Skeletal muscle satellite cell (primary cell): ENCODE data around the gene LTB4R2. TPM values are rescaled to one million over a fixed set of nuclear protein-coding genes. Genes with fewer than 3 reads are reported as not detected.
A peak's percentile ranks its signal among the peaks of the same experiment; 100 is the strongest.

ENCODE experiments used
- H3K27me3 ChIP-seq: 2 replicates; pipeline ENCODE4 v1.7.0; 2013; ENCODE audit warnings: low read length; ENCODE audit not compliant: control insufficient read depth, insufficient read depth
- H3K36me3 ChIP-seq: 2 replicates; pipeline ENCODE4 v1.7.0; 2013; ENCODE audit warnings: mild to moderate bottlenecking, control low read depth, low read length; ENCODE audit not compliant: insufficient read depth
- H3K4me1 ChIP-seq: 2 replicates; pipeline ENCODE4 v1.7.0; 2013; ENCODE audit warnings: low read length; ENCODE audit not compliant: control insufficient read depth, insufficient read depth
- H3K4me2 ChIP-seq: 2 replicates; pipeline ENCODE4 v1.7.0; 2013; ENCODE audit warnings: mild to moderate bottlenecking, low read length
- H3K4me3 ChIP-seq: 2 replicates; pipeline ENCODE4 v1.7.0; 2013; ENCODE audit warnings: low read length
- H3K9ac ChIP-seq: 2 replicates; pipeline ENCODE4 v1.7.0; 2013; ENCODE audit warnings: mild to moderate bottlenecking, low read depth, low read length, moderate library complexity
- H3K9me3 ChIP-seq: replicated peaks from 2 replicates; pipeline ENCODE4 v1.7.0; 2013; ENCODE audit warnings: mild to moderate bottlenecking, control low read depth, low read length
- small RNA-seq: library from RNA; depleted of rRNA; stranded (forward); fragments of <200 nt; gene quantifications from one replicate; pipeline ENCODE3, GENCODE V24; 2012

The LTB4R2 gene

DNA sequence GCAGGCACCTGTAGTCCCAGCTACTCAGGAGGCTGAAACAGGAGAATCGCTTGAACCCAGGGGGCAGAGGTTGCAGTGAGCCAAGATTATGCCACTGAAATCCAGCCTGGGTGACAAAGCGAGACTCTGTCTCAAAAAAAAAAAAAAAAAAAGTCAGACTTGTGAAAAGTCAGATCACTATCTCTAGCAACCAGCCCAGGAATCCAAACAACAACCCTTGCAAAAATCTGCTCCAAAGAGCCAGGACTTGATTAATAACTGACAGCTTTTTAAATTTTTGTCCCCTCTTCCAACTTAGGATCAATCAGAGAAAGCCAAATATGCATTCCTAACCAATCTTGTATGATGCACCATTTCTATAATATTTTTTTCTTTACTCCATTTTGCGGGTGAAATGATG is 50.3 kb downstream of the LTB4R2 start:
- H3K27me3 ChIP-seq: no peaks in the 10 kb centered on the region
- H3K4me2 ChIP-seq: no peak overlapping the region
- no peaks in the 10 kb centered on the region for H3K9me3 ChIP-seq
- H3K4me3 ChIP-seq: no peak overlapping the region
- H3K36me3 ChIP-seq: no peaks in the 10 kb centered on the region
- H3K9ac ChIP-seq: no peak overlapping the region
- peaks cover 25% of the 10 kb centered on the region for H3K4me1 ChIP-seq

DNA sequence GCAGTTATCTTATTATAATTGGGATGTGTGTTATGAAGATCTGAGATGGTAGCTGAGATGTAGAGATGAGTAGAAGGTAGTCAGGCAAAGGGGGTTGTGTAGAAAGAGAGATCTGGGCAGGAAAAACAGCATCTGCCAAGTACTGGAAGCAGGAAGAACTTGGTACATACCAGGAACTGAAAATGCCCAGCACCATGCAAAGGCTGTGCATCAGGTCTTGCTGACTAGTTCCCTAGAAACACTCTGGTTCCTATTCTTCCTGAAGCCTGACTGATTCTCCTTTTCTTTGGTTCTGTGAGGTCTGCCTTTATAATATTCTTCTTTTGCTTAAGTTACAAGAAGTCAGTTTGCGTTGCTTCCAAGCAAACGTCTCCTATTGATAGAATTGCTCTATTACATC is 51.4 kb downstream of the LTB4R2 start:
- no peaks in the 10 kb centered on the region for H3K9me3 ChIP-seq
- H3K27me3 ChIP-seq: no peaks in the 10 kb centered on the region
- no peaks in the 10 kb centered on the region for H3K36me3 ChIP-seq
- peaks cover 35% of the 10 kb centered on the region for H3K4me1 ChIP-seq
- H3K9ac ChIP-seq: peak overlapping the region; percentile 24
- H3K4me2 ChIP-seq: no peak overlapping the region
- no peak overlapping the region for H3K4me3 ChIP-seq

Small RNAs within 50 kb of the gene (small RNA-seq; reads per million reads assigned to genes)
- gene RF00026: not detected
